WTC11 (cell line): ENCODE data around the gene SAMD4A. TPM values are rescaled to one million over a fixed set of nuclear protein-coding genes. Genes with fewer than 3 reads are reported as not detected.

Source experiments
- ATAC-seq: fragments of 200-7000 bp; cut with Tn5 transposase; 2 replicates; pipeline ENCODE4 v1.10.0; 2021; ENCODE audit warnings: mild to moderate bottlenecking, moderate library complexity
- CTCF ChIA-PET: fragments of 300-600 bp; sonication (Branson Sonifier 250); formaldehyde crosslinking; loops from one replicate; lab custom pipeline; 2021; ENCODE audit warnings: antibody characterized with exemption; lab: Charles Lee
- POLR2A ChIA-PET: fragments of 350-600 bp; sonication (Branson Sonifier 250); formaldehyde crosslinking; loops from one replicate; lab custom pipeline; 2021; ENCODE audit warnings: antibody characterized with exemption; lab: Charles Lee
- DNase-seq: peaks from one replicate; pipeline ENCODE4 v3.0.0; 2021; ENCODE audit warnings: low spot score
- H3K27ac Mint-ChIP-seq: 2 replicates; pipeline ENCODE4 v1.8.0; 2021; ENCODE audit warnings: mixed read lengths
- H3K27me3 Mint-ChIP-seq: 2 replicates; pipeline ENCODE4 v1.8.0; 2021; ENCODE audit warnings: low read depth, mild to moderate bottlenecking, moderate library complexity, mixed read lengths
- H3K36me3 Mint-ChIP-seq: 2 replicates; pipeline ENCODE4 v1.8.0; 2021; ENCODE audit warnings: mixed read lengths
- H3K4me1 Mint-ChIP-seq: 2 replicates; pipeline ENCODE4 v1.8.0; 2022; ENCODE audit warnings: mixed read lengths
- H3K4me3 Mint-ChIP-seq: 2 replicates; pipeline ENCODE4 v1.8.0; 2021; ENCODE audit warnings: mild to moderate bottlenecking, moderate library complexity, mixed read lengths
- H3K9me3 Mint-ChIP-seq: 2 replicates; pipeline ENCODE4 v1.8.0; 2021; ENCODE audit warnings: mixed read lengths
- AFF4 ChIP-seq: sonication (generic); formaldehyde crosslinking; IDR thresholded peaks from 2 replicates; pipeline ENCODE4 v1.8.1; 2023; ENCODE audit warnings: mild to moderate bottlenecking, missing genetic modification reagents, borderline replicate concordance
- ARID4B ChIP-seq: sonication (generic); formaldehyde crosslinking; IDR thresholded peaks from 2 replicates; pipeline ENCODE4 v1.8.0; 2023; ENCODE audit warnings: missing genetic modification reagents, mild to moderate bottlenecking, borderline replicate concordance
- ATF1 ChIP-seq: sonication (generic); formaldehyde crosslinking; IDR thresholded peaks from 2 replicates; pipeline ENCODE4 v1.8.1; 2023; ENCODE audit warnings: mild to moderate bottlenecking, moderate library complexity, missing genetic modification reagents
- ATF2 ChIP-seq: sonication (generic); formaldehyde crosslinking; IDR thresholded peaks from 2 replicates; pipeline ENCODE4 v1.8.1; 2022; ENCODE audit warnings: low read depth, missing genetic modification reagents, borderline replicate concordance
- ATF6 ChIP-seq: sonication (generic); formaldehyde crosslinking; IDR thresholded peaks from 2 replicates; pipeline ENCODE4 v1.8.1; 2023; ENCODE audit warnings: mild to moderate bottlenecking, missing genetic modification reagents
- CREB1 ChIP-seq: sonication (generic); formaldehyde crosslinking; IDR thresholded peaks from 2 replicates; pipeline ENCODE4 v1.8.0; 2023; ENCODE audit warnings: mild to moderate bottlenecking, missing genetic modification reagents
- FOXK1 ChIP-seq: sonication (generic); formaldehyde crosslinking; IDR thresholded peaks from 2 replicates; pipeline ENCODE4 v1.8.0; 2022; ENCODE audit warnings: mild to moderate bottlenecking, moderate library complexity, missing genetic modification reagents
- HMGA2 ChIP-seq: fragments of 250-450 bp; sonication (Bioruptor Pico); IDR thresholded peaks from 2 replicates; pipeline ENCODE4 v1.4.0; 2021; ENCODE audit warnings: mild to moderate bottlenecking, moderate library complexity
- IRF2 ChIP-seq: sonication (generic); formaldehyde crosslinking; IDR thresholded peaks from 2 replicates; pipeline ENCODE4 v1.8.0; 2022; ENCODE audit warnings: low read depth, missing genetic modification reagents, borderline replicate concordance
- JAZF1 ChIP-seq: fragments of 250-450 bp; sonication (Bioruptor Pico); IDR thresholded peaks from 2 replicates; pipeline ENCODE4 v1.9.0; 2021; ENCODE audit warnings: moderate library complexity, mild to moderate bottlenecking, inconsistent platforms
- KAT7 ChIP-seq: sonication (generic); formaldehyde crosslinking; IDR thresholded peaks from 2 replicates; pipeline ENCODE4 v1.8.1; 2023; ENCODE audit warnings: missing genetic modification reagents, mild to moderate bottlenecking, borderline replicate concordance
- MYBL2 ChIP-seq: sonication (generic); formaldehyde crosslinking; IDR thresholded peaks from 2 replicates; pipeline ENCODE4 v1.8.1; 2023; ENCODE audit warnings: mild to moderate bottlenecking, moderate library complexity, missing genetic modification reagents
- NFATC4 ChIP-seq: fragments of 250-450 bp; sonication (Bioruptor Pico); IDR thresholded peaks from 2 replicates; pipeline ENCODE4 v1.9.0; 2021; ENCODE audit warnings: mild to moderate bottlenecking
- PRRX2 ChIP-seq: fragments of 250-450 bp; sonication (Bioruptor Pico); IDR thresholded peaks from 2 replicates; pipeline ENCODE4 v1.8.0; 2021; ENCODE audit warnings: mild to moderate bottlenecking
- SP1 ChIP-seq: sonication (generic); formaldehyde crosslinking; conservative IDR thresholded peaks from 2 replicates; pipeline ENCODE4 v1.8.1; 2022; ENCODE audit warnings: missing genetic modification reagents
- ZNF416 ChIP-seq: fragments of 250-450 bp; sonication (Bioruptor Pico); IDR thresholded peaks from 2 replicates; pipeline ENCODE4 v1.9.0; 2021; ENCODE audit warnings: mild to moderate bottlenecking, inconsistent platforms
- ZNF512 ChIP-seq: sonication (generic); formaldehyde crosslinking; IDR thresholded peaks from 2 replicates; pipeline ENCODE4 v1.8.1; 2022; ENCODE audit warnings: missing genetic modification reagents, borderline replicate concordance
- total RNA-seq: library from RNA; stranded (reverse); gene quantifications from 3 replicates; pipeline ENCODE4 v1.2.3, GENCODE V29; 2021
- TF ChIP-seq, protein P1 (sequence below): sonication (generic); formaldehyde crosslinking; IDR thresholded peaks from 2 replicates; pipeline ENCODE4 v1.8.1; 2022; ENCODE audit warnings: mild to moderate bottlenecking, moderate library complexity, missing genetic modification reagents
- TF ChIP-seq, protein P2 (sequence below): sonication (generic); formaldehyde crosslinking; IDR thresholded peaks from 2 replicates; pipeline ENCODE4 v1.8.0; 2022; ENCODE audit warnings: mild to moderate bottlenecking, missing genetic modification reagents

The SAMD4A gene
- total RNA-seq, 1 experiment from 2014 or later: 6.0 TPM

- TF ChIP-seq ATF2 (CRISPR knock-in tag) (no peak), IRF2 (CRISPR knock-in tag) (no peak), KAT7 (CRISPR knock-in tag) (no peak), JAZF1 (CRISPR knock-in tag) (no peak)
These were observed 175.8 kb downstream of the SAMD4A start (continued) for GRCh38 chr14:54742492-54743350.

DNA sequence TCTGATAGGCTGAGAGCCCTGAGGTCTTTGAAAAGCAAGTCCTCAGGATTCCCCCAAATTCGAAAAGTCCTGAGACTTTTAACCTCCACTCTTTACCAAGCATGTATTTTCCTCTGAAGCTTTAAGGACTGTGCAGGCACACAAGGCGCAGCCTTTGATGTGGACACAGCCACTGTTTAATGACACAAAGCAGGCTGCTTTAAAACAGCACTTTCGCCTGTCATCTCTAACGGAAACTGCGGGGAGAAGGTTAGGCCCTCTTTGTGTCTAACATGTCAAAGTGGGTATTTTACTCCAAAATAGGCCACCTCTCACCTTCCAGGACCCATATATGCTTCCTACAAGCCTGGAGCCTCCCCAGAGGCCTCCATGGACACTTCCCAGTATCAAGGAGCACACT is 176.5 kb downstream of the SAMD4A start:
- Mint-ChIP-seq H3K4me1 (peaks cover 3% of the 10 kb centered on the region), H3K36me3 (no peaks in the 10 kb centered on the region), H3K27me3 (no peaks in the 10 kb centered on the region), H3K9me3 (no peaks in the 10 kb centered on the region), H3K27ac (no peak overlapping the region), H3K4me3 (no peak overlapping the region)
- TF ChIP-seq, protein P1, sequence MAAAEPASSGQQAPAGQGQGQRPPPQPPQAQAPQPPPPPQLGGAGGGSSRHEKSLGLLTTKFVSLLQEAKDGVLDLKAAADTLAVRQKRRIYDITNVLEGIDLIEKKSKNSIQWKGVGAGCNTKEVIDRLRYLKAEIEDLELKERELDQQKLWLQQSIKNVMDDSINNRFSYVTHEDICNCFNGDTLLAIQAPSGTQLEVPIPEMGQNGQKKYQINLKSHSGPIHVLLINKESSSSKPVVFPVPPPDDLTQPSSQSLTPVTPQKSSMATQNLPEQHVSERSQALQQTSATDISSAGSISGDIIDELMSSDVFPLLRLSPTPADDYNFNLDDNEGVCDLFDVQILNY (CRISPR knock-in tag): no peak
- TF ChIP-seq ATF1 (CRISPR knock-in tag) (no peak), PRRX2 (no peak), ZNF512 (CRISPR knock-in tag) (no peak), CREB1 (CRISPR knock-in tag) (no peak), ZNF416 (no peak), NFATC4 (CRISPR knock-in tag) (no peak), ATF6 (no peak), AFF4 (CRISPR knock-in tag) (no peak), MYBL2 (CRISPR knock-in tag) (no peak), ATF2 (CRISPR knock-in tag) (no peak), SP1 (no peak), HMGA2 (CRISPR knock-in tag) (no peak), ARID4B (CRISPR knock-in tag) (no peak), FOXK1 (CRISPR knock-in tag) (no peak)
- TF ChIP-seq, protein P2, sequence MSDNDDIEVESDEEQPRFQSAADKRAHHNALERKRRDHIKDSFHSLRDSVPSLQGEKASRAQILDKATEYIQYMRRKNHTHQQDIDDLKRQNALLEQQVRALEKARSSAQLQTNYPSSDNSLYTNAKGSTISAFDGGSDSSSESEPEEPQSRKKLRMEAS (CRISPR knock-in tag): no peak
- DNase-seq: no peak
- ChIA-PET CTCF (no interaction called here), POLR2A (no interaction called here)
- no peak for ATAC-seq
